ENCODE data around the gene GLOD5.

Gene GLOD5

DNA sequence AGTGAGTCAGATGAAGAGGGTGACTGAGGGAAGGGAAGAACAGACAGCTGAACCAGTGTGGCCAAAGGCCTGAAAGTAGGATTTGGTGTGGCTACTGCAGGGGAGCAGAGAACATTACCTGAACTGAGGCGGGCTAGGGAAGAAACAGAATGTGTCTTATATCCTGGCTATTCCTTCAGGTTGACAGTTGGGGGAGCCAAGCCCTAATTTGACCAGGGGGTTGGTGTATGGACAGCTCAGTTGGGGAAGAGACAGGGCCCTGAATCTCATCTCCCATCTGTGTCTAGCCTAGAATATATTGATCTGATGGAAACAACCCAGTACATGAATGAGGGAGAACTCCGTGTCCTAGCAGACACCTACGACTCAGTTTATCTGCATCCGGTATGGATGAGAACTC lies 44.5 kb downstream of the GLOD5 start:
- TF ChIP-seq ZNF776 (tag by site-specific recombination; IDR thresholded peaks at IDR 0.05; ENCODE audit: borderline replicate concordance) (no peak), ZNF548 (tag by site-specific recombination; IDR thresholded peaks at IDR 0.05) (no peak), TRIM28 (IDR thresholded peaks at IDR 0.05; ENCODE audit: borderline replicate concordance, low read length) (no peak), GLI2 (tag by site-specific recombination; IDR thresholded peaks at IDR 0.05; ENCODE audit: borderline replicate concordance, low read depth) (no peak), ZNF324 (tag by site-specific recombination; IDR thresholded peaks at IDR 0.05) (no peak), ZNF555 (tag by site-specific recombination; conservative IDR thresholded peaks at IDR 0.05) (no peak), ZFP3 (tag by site-specific recombination; IDR thresholded peaks at IDR 0.05; ENCODE audit: low read depth) (no peak), ZNF488 (tag by site-specific recombination; IDR thresholded peaks at IDR 0.05) (no peak), ZNF423 (tag by site-specific recombination; IDR thresholded peaks at IDR 0.05) (no peak), TCF7L2 (IDR thresholded peaks at IDR 0.05; ENCODE audit: borderline replicate concordance, low read depth, low read length) (no peak), ZNF114 (tag by site-specific recombination; IDR thresholded peaks at IDR 0.05) (no peak), KLF9 (tag by site-specific recombination; IDR thresholded peaks at IDR 0.05; ENCODE audit: low read depth) (no peak)
- TF ChIP-seq, protein P1, sequence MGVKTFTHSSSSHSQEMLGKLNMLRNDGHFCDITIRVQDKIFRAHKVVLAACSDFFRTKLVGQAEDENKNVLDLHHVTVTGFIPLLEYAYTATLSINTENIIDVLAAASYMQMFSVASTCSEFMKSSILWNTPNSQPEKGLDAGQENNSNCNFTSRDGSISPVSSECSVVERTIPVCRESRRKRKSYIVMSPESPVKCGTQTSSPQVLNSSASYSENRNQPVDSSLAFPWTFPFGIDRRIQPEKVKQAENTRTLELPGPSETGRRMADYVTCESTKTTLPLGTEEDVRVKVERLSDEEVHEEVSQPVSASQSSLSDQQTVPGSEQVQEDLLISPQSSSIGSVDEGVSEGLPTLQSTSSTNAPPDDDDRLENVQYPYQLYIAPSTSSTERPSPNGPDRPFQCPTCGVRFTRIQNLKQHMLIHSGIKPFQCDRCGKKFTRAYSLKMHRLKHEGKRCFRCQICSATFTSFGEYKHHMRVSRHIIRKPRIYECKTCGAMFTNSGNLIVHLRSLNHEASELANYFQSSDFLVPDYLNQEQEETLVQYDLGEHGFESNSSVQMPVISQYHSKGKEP (tag by site-specific recombination; IDR thresholded peaks at IDR 0.05), result no peak
- TF ChIP-seq, protein P2, sequence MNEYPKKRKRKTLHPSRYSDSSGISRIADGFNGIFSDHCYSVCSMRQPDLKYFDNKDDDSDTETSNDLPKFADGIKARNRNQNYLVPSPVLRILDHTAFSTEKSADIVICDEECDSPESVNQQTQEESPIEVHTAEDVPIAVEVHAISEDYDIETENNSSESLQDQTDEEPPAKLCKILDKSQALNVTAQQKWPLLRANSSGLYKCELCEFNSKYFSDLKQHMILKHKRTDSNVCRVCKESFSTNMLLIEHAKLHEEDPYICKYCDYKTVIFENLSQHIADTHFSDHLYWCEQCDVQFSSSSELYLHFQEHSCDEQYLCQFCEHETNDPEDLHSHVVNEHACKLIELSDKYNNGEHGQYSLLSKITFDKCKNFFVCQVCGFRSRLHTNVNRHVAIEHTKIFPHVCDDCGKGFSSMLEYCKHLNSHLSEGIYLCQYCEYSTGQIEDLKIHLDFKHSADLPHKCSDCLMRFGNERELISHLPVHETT (tag by site-specific recombination; IDR thresholded peaks at IDR 0.05), result no peak
- TF ChIP-seq, protein P3, sequence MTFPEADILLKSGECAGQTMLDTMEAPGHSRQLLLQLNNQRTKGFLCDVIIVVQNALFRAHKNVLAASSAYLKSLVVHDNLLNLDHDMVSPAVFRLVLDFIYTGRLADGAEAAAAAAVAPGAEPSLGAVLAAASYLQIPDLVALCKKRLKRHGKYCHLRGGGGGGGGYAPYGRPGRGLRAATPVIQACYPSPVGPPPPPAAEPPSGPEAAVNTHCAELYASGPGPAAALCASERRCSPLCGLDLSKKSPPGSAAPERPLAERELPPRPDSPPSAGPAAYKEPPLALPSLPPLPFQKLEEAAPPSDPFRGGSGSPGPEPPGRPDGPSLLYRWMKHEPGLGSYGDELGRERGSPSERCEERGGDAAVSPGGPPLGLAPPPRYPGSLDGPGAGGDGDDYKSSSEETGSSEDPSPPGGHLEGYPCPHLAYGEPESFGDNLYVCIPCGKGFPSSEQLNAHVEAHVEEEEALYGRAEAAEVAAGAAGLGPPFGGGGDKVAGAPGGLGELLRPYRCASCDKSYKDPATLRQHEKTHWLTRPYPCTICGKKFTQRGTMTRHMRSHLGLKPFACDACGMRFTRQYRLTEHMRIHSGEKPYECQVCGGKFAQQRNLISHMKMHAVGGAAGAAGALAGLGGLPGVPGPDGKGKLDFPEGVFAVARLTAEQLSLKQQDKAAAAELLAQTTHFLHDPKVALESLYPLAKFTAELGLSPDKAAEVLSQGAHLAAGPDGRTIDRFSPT (tag by site-specific recombination; IDR thresholded peaks at IDR 0.05), result no peak
- Histone ChIP-seq H3K27ac (ENCODE audit: extremely low read depth, low read depth, low read length) (no peak overlapping the region), H3K36me3 (ENCODE audit: control insufficient read depth in 2 of 2, insufficient read depth in 1 of 2, low read length in 2 of 2) (peaks cover 13 to 45% of the 10 kb centered on the region in 2 experiments; a peak in 2 of 3 replicates), H3K4me3 (ENCODE audit: low read depth, low read length) (no peak overlapping the region), H3K9me3 (ENCODE audit: control insufficient read depth, insufficient read depth, low read depth, low read length) (no peaks in the 10 kb centered on the region), H3K4me1 (ENCODE audit: control insufficient read depth, insufficient read depth, low read length) (peaks cover 4% of the 10 kb centered on the region; the same call in 1 of the 2 replicates)
- CTCF ChIA-PET, result interaction anchor here (1.3 kb wide), 1 partner anchor 140 kb away, joined by 5 read pairs; no protein-coding TSS in a partner anchor
- POLR2A ChIA-PET, result interaction anchor here (1.1 kb wide), 2 partner anchors 69 to 106 kb away, joined by 3 to 4 read pairs; partner anchors contain the start of gene SLC35A2

DNA sequence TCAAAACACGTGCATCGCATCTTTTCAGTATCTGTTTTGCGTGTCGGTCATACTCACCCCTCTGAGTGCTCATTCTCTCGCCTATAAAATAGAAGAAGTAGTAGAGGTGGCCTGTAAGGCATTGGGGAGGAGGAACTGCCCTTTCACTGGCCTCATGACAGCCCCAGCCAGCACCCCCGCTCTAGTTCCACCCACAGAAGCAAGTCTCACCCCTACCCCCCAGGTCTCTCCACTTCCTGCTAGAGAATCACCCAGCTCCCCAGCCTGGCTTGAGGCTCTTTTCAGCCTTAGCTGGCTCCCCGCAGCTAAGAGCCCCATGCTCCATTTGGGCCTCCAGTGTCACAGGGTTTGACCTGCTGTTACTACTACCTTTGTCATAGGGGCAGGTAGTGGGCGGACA lies 52.1 kb downstream of the GLOD5 start:
- POLR2A ChIA-PET, result interaction anchor here (0.6 to 1.6 kb wide), 2 partner anchors 12 to 98 kb away, joined by 3 to 4 read pairs; partner anchors contain the start of gene HDAC6
- Histone ChIP-seq H3K9me3 (ENCODE audit: control insufficient read depth, insufficient read depth, low read depth, low read length) (no peaks in the 10 kb centered on the region), H3K4me3 (ENCODE audit: low read depth, low read length) (no peak overlapping the region), H3K4me1 (ENCODE audit: control insufficient read depth, insufficient read depth, low read length) (no peaks in the 10 kb centered on the region), H3K36me3 (ENCODE audit: control insufficient read depth in 2 of 2, insufficient read depth in 1 of 2, low read length in 2 of 2) (peaks cover 3 to 42% of the 10 kb centered on the region in 2 experiments; a peak in 2 of 3 replicates), H3K27ac (ENCODE audit: extremely low read depth, low read depth, low read length) (no peak overlapping the region)
- CTCF ChIA-PET, result no interaction called here
- TF ChIP-seq WT1 (tag by site-specific recombination; IDR thresholded peaks at IDR 0.05) (no peak), ZNF404 (tag by site-specific recombination; IDR thresholded peaks at IDR 0.05) (no peak), ZNF350 (tag by site-specific recombination; IDR thresholded peaks at IDR 0.05) (no peak), ZNF174 (tag by site-specific recombination; IDR thresholded peaks at IDR 0.05) (no peak), ZIC2 (tag by site-specific recombination; IDR thresholded peaks at IDR 0.05) (no peak), ZNF621 (tag by site-specific recombination; IDR thresholded peaks at IDR 0.05) (no peak), ZNF362 (tag by site-specific recombination; IDR thresholded peaks at IDR 0.05) (no peak)
- TF ChIP-seq, protein P4, sequence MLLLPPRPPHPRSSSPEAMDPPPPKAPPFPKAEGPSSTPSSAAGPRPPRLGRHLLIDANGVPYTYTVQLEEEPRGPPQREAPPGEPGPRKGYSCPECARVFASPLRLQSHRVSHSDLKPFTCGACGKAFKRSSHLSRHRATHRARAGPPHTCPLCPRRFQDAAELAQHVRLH (tag by site-specific recombination; IDR thresholded peaks at IDR 0.05), result no peak

All from HEK293 (cell line).